IPS-18a (cell line): ENCODE data around the gene BRPF1.

ENCODE experiments used
- H3K27ac ChIP-seq: one replicate; pipeline ENCODE4 v1.5.1; 2013; ENCODE audit warnings: low read length
- H3K27me3 ChIP-seq: one replicate; pipeline ENCODE4 v1.6.1; 2013; ENCODE audit warnings: mild to moderate bottlenecking, low read length; ENCODE audit not compliant: control insufficient read depth, insufficient read depth
- H3K36me3 ChIP-seq: one replicate; pipeline ENCODE4 v1.6.1; 2013; ENCODE audit warnings: low read depth, low read length; ENCODE audit not compliant: control insufficient read depth
- H3K4me1 ChIP-seq: one replicate; pipeline ENCODE4 v1.6.1; 2013; ENCODE audit warnings: low read depth, low read length; ENCODE audit not compliant: control insufficient read depth
- H3K4me3 ChIP-seq: one replicate; pipeline ENCODE4 v1.5.1; 2013; ENCODE audit warnings: low read length
- H3K9ac ChIP-seq: one replicate; pipeline ENCODE4 v1.6.1; 2013; ENCODE audit warnings: mild to moderate bottlenecking, low read length, moderate library complexity
- H3K9me3 ChIP-seq: one replicate; pipeline ENCODE4 v1.6.1; 2013; ENCODE audit warnings: low read depth, low read length; ENCODE audit not compliant: control insufficient read depth

BRPF1 gene

GRCh38 chr3:9744162-9744561 lies 12.6 kb downstream of the BRPF1 start:
- H3K4me1 ChIP-seq: no peaks in the 10 kb centered on the region
- H3K27me3 ChIP-seq: no peaks in the 10 kb centered on the region
- no peak overlapping the region for H3K4me3 ChIP-seq
- no peaks in the 10 kb centered on the region for H3K9me3 ChIP-seq
- peaks cover 91% of the 10 kb centered on the region for H3K36me3 ChIP-seq
- no peak overlapping the region for H3K27ac ChIP-seq
- no peak overlapping the region for H3K9ac ChIP-seq

- Histone ChIP-seq H3K4me1 (no peaks in the 10 kb centered on the region), H3K27ac (no peak overlapping the region), H3K36me3 (peaks cover 78% of the 10 kb centered on the region), H3K27me3 (no peaks in the 10 kb centered on the region), H3K9me3 (no peaks in the 10 kb centered on the region), H3K9ac (no peak overlapping the region), H3K4me3 (no peak overlapping the region)
Measured at GRCh38 chr3:9745521-9745920, 14.0 kb downstream of the BRPF1 start.

- Histone ChIP-seq H3K4me1 (no peaks in the 10 kb centered on the region), H3K9me3 (no peaks in the 10 kb centered on the region), H3K27me3 (no peaks in the 10 kb centered on the region), H3K9ac (no peak overlapping the region), H3K4me3 (no peak overlapping the region), H3K27ac (no peak overlapping the region), H3K36me3 (peaks cover 70% of the 10 kb centered on the region)
Measured at GRCh38 chr3:9746330-9746729, 14.8 kb downstream of the BRPF1 start.

GRCh38 chr3:9747267-9747666 lies 15.7 kb downstream of the BRPF1 start:
- peaks cover 66% of the 10 kb centered on the region for H3K36me3 ChIP-seq
- no peak overlapping the region for H3K9ac ChIP-seq
- H3K27me3 ChIP-seq: no peaks in the 10 kb centered on the region
- no peak overlapping the region for H3K27ac ChIP-seq
- no peak overlapping the region for H3K4me3 ChIP-seq
- no peaks in the 10 kb centered on the region for H3K9me3 ChIP-seq
- no peaks in the 10 kb centered on the region for H3K4me1 ChIP-seq

- H3K27me3 ChIP-seq: no peaks in the 10 kb centered on the region
- no peak overlapping the region for H3K27ac ChIP-seq
- no peak overlapping the region for H3K4me3 ChIP-seq
- peaks cover 63% of the 10 kb centered on the region for H3K36me3 ChIP-seq
- no peak overlapping the region for H3K9ac ChIP-seq
- no peaks in the 10 kb centered on the region for H3K9me3 ChIP-seq
- H3K4me1 ChIP-seq: no peaks in the 10 kb centered on the region
Measured at GRCh38 chr3:9748031-9748430, 16.5 kb downstream of the BRPF1 start.

DNA sequence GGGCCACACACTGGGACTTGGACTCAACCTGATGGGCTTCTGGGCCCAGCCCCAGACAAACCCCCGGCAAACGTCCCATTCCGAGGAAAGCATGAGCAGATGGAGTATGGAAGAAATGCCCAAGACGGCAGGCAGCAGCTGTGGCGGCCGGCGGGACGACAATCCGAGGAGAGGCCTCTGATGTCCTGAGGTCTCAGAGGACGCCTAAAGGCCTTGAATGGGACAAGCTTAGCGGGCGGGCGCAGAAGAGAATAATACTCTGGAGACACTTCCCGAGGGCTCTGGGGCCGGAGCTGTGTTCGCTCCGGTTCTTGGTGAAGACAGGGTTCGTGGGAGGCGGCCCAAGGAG lies 17.7 kb downstream of the BRPF1 start:
- Histone ChIP-seq H3K9ac (peak overlapping the region; percentile 62), H3K4me3 (peak overlapping the region; percentile 80), H3K9me3 (no peaks in the 10 kb centered on the region), H3K27me3 (no peaks in the 10 kb centered on the region), H3K27ac (peak overlapping the region; percentile 44), H3K36me3 (peaks cover 52% of the 10 kb centered on the region), H3K4me1 (no peaks in the 10 kb centered on the region)

- Histone ChIP-seq H3K27ac (peak within 1 kb of the TSS; percentile 44), H3K4me1 (no peaks in the 10 kb centered on the region), H3K9me3 (no peaks in the 10 kb centered on the region), H3K9ac (peak within 1 kb of the TSS; percentile 62), H3K27me3 (no peaks in the 10 kb centered on the region), H3K36me3 (peaks cover 46% of the 10 kb centered on the region), H3K4me3 (peak within 1 kb of the TSS; percentile 80)
Measured at GRCh38 chr3:9749645-9750555, 18.4 kb downstream of the BRPF1 start, which contains the start of gene OGG1. TSS of gene OGG1 (plus strand) at chr3:9749952. CDS start at chr3:9750287, 335 bp downstream.

GRCh38 chr3:9750556-9751411 lies 19.2 kb downstream of the BRPF1 start:
- Histone ChIP-seq H3K27ac (no peak overlapping the region), H3K4me1 (no peaks in the 10 kb centered on the region), H3K9me3 (no peaks in the 10 kb centered on the region), H3K4me3 (peak overlapping the region; percentile 80), H3K27me3 (no peaks in the 10 kb centered on the region), H3K36me3 (peaks cover 37% of the 10 kb centered on the region), H3K9ac (peak overlapping the region; percentile 62)

DNA sequence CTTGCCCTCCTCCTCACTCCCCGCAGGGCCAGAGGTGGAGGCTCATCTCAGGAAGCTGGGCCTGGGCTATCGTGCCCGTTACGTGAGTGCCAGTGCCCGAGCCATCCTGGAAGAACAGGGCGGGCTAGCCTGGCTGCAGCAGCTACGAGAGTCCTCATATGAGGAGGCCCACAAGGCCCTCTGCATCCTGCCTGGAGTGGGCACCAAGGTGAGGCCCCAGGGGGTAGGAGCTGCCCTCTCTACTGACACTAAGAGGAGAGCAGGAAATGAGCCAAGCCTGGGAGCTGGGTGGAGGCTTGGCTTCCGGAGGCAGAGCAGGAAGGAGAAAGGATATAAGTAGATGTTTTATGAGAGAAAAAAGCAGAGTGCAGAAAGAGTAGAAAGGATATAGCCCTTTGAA lies 23.1 kb downstream of the BRPF1 start:
- no peak overlapping the region for H3K4me3 ChIP-seq

DNA sequence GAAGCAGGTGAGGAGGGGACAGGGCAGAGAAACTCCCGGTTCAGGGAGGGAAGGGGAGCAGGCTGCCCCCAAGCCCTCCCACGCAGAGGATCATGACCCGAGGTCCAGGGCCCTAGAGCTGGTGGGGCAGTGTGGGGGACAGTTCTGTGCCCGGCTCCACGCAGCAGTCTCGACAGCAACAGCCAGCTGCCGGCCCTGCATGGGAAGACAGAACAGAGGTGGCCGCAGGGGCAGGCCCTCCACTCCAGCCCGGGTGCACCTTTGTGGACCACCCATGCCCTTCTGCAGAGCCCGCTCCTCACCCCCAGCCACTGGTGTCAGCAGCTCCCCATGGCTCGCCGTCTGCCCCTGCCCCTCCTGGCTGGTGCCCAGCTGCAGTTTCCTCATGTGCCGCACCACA lies 25.9 kb downstream of the BRPF1 start:
- peaks cover 23% of the 10 kb centered on the region for H3K36me3 ChIP-seq

More for the DNA sequence above, 23.1 kb downstream of the BRPF1 start:
- H3K9me3 ChIP-seq: no peaks in the 10 kb centered on the region
- no peak overlapping the region for H3K9ac ChIP-seq
- no peak overlapping the region for H3K27ac ChIP-seq
- H3K4me1 ChIP-seq: no peaks in the 10 kb centered on the region
- peaks cover 26% of the 10 kb centered on the region for H3K36me3 ChIP-seq
- H3K27me3 ChIP-seq: no peaks in the 10 kb centered on the region

DNA sequence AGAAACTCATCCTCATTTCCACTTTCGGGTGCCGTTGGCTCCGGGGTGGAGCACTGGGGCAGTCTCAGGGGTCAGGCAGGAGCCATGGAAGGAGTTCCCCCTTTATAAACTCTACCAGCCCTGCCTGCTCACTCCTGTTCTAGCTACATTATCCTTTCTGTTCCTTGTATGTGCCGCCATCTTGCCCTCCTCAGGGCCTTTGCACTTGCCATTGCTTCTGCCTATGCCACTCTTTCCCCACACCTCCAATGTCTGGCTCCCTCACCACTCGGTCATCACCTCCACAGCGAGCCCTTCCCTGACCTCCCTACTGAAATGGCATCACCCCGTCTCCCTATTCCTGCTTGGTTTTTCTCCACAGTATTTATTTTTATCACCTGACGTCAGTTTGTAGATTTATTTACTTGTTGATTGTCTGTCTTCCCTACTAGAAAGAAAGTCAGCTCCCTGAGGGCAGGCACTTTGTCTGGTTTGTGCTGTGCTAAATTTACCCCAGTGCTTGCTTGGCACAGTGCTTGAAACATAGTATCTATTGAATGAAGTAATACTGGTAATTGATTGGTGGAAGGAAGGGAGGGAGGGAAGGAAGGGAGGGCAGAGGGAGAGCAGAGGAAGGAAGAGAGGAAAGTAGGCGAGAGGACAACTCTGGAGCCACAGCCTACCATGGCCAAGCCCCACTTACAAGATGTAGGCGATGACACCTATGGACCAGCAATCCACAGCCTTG lies 29.4 kb downstream of the BRPF1 start:
- H3K27me3 ChIP-seq: no peaks in the 10 kb centered on the region
- H3K36me3 ChIP-seq: peaks cover 19% of the 10 kb centered on the region
- no peak overlapping the region for H3K9ac ChIP-seq
- no peaks in the 10 kb centered on the region for H3K9me3 ChIP-seq
- no peak overlapping the region for H3K4me3 ChIP-seq
- no peak overlapping the region for H3K27ac ChIP-seq
- peaks cover 2% of the 10 kb centered on the region for H3K4me1 ChIP-seq

More for the DNA sequence above, 25.9 kb downstream of the BRPF1 start:
- Histone ChIP-seq H3K4me1 (no peaks in the 10 kb centered on the region), H3K27me3 (no peaks in the 10 kb centered on the region), H3K9me3 (no peaks in the 10 kb centered on the region), H3K4me3 (no peak overlapping the region), H3K27ac (no peak overlapping the region), H3K9ac (no peak overlapping the region)
